ENCODE results near the gene WNT3A. TPM values are rescaled to one million over a fixed set of nuclear protein-coding genes. Genes with fewer than 3 reads are reported as not detected.

Gene WNT3A
- total and polyA plus RNA-seq, 9 of the 15 experiments (the other 6 are each of a cell fraction or from before 2014, with no cell fraction given) = not detected

GRCh38 chr1:228102791-228103620 is 96.2 kb downstream of the WNT3A start, which contains the start of gene C1orf35 (continued):
- TF ChIP-seq ZNF512 (tag; IDR thresholded peaks at IDR 0.05) (no peak), CEBPZ (IDR thresholded peaks at IDR 0.05; ENCODE audit: borderline replicate concordance, low read depth, low read length) (no peak), IRF2 (CRISPR knock-in tag; IDR thresholded peaks at IDR 0.05) (no peak), RAD21 (CRISPR knock-in tag; conservative IDR thresholded peaks at IDR 0.05 in 1 of 2, IDR thresholded peaks at IDR 0.05 in 1 of 2) (no peak; a peak in 1 of 4 replicates), ADNP (tag; IDR thresholded peaks at IDR 0.05) (no peak), FIP1L1 (IDR thresholded peaks at IDR 0.05; ENCODE audit: low read depth, low read length, poor library complexity, severe bottlenecking) (peak; percentile 98), ZZZ3 (IDR thresholded peaks at IDR 0.05) (no peak; the same call in 1 of the 2 replicates), HCFC1 (IDR thresholded peaks at IDR 0.05; ENCODE audit: low read depth, low read length) (peak; percentile 90), ZNF316 (IDR thresholded peaks at IDR 0.05) (no peak), CHD7 (IDR thresholded peaks at IDR 0.05; ENCODE audit: low read depth, low read length) (no peak)
